HG03025 (cell line): Measurements from ENCODE around the gene FBXO21.
A peak's percentile ranks its signal among the peaks of the same experiment; 100 is the strongest.

Source experiments
- ATAC-seq: cut with Tn5 transposase; IDR thresholded peaks from one replicate; pipeline ENCODE4 v1.9.1; 2021; ENCODE audit warnings: mild to moderate bottlenecking, moderate library complexity; ENCODE audit not compliant: unreplicated experiment, low FRiP score

Gene FBXO21

DNA sequence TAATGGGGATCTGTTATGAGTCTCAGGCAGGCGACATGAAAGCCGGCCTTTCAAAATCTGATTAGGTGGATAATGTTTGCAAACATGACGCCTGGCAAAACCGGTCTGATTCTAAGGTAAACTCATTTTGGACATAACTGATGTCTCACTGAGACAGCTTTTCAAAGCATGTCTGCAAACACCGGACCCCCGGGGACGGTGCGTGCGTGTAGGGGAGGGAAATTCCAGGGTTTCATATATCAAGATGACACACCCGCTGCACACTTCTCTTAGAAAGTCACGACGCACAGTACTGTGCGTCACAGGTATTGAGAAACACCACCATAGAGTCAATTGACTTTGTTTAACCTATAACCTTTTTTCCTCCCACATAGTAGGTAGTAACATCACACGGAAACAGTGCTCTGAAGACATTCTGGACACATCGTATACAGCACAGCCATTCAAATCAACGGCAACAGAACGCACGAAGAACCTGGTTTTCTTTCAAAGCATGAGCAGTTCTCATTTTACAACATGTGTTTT, 47.2 kb downstream of the FBXO21 start:
- no peak for ATAC-seq

DNA sequence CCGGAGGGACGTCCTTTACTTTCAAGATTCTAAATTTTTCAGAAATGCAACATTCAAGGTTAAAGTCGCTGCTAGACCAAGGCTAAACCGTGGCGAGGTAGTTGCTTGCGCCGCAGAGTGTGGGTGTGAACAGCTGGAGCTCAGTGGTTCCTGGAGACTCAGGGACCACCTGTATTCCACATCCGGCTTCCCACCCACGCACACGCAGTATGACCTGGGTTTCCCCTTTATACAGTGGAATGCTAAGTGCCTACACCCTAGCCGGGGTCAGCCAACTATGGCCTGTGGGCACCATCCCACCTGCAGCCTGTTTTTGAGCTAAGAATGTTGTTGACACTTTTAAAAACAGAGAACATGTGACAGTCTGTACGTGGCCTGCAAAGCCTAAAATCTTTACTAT, 48.2 kb downstream of the FBXO21 start:
- peak; percentile 46 for ATAC-seq

DNA sequence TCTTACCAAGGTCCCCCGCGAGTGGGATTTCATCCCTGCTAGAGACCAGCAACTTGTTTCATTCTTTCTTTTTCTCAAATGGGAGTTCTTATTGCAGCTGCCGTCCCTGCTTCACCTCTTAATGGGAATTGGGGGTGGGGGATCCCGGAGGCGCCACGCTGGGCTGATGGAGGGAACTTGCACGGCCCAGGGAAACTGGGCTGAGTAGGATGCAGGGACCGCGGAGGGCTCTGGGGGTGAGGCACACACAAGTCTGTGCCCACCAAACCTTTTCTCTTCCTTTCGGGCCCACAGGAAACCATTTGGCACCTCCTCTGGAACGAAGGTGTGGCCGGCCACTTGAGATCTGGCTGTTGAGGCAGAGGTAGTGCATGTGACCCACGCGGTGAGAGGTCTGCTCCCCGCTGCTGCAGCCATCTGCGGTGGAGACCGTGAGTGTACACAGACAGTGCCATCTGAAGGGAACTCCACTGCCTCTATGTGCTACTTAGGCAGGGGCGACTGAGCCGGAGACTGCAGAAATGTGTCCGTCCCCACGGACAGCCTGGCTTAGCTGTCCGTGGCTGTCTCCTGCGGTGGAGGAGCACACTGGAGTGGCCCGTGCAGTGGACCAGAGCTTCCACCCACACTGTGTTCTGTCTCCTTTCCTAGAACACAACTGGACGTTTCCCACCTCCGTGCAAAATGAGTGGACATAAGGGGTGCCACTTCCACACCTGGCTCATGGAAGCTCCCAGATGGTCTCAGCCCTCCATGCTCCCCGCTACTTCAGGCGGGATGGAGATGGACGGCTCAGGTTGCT, 49.0 kb downstream of the FBXO21 start:
- no peak for ATAC-seq

DNA sequence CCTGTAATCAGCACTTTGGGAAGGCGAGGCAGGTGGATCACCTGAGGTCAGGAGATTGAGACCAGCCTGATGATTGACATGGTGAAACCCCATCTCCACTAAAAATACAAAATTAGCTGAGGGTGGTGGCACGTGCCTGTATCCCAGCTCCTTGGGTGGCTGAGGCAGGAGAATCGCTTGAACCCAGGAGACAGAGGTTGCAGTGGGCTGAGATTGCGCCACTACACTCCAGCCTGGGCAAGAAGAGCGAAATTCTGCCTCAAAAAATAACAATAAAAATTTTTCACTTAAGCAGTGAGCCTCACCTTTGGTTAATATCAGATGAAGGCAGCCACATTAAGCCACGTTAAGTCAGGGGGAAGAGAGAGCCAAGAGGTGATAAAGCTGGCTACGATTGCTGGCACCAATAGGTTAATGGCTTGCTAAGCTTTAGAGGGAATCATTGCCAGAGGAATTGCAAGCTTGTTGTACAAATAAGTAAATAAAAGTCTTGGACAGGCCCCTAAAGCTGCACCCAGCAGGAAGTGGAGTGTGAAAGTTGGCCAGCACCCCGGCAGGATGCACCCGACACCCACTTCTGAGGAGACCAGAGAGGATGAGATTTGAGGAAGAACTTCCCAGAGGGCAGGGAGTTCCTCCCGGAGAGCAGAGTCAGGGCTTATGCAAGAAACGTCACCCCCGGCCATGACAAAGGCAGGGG, 49.7 kb downstream of the FBXO21 start:
- no peak for ATAC-seq

DNA sequence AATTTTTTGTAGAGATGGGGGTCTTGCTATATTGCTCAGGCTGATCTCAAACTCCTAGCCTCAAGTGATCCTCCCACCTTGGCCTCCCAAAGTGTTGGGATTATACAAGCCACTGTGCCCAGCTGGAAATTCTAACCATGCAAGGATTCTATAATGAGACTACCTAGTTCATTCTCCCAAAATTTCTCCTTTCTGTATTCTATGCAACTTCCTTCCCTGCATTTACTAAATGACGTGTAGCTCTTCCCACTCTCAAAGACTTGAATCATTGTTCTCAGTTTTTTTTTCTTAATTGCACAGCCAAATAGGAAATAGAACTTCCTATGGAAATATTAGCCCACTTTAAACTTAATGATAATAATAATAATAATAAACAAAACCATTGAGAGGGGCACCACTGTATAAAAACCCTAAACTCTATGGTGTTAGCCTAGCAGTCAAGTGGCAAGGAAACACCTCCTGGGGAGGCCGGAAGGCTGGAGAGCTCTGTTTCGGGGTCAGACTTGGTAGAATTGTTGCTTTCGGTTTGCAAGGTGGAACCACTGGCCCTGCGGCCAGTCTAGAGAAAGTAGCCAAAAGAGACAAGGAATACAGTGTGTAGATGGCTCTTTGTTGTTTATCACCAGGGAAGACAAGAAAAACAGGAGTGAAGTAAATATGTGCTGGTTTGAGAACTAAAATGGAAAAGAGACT, 51.1 kb downstream of the FBXO21 start:
- ATAC-seq: no peak

DNA sequence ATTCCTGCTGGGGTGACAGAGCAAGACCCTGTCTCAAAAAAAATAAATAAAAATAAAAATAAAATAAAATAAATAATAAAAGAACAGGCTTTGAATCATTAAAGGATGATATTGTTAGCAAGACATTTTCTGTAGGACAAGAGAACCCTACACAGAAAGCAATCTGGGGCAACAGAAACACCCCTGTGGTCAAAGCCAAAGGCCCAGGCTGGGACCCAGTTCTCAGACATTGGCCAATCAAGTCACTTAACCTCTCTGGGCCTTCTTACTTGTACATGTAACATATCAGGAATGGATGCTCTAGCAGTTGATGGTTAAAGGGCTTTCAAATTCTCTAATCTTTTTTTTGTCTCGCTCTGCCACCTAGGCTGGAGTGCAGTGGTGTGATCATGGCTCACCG, 55.5 kb downstream of the FBXO21 start:
- no peak for ATAC-seq

DNA sequence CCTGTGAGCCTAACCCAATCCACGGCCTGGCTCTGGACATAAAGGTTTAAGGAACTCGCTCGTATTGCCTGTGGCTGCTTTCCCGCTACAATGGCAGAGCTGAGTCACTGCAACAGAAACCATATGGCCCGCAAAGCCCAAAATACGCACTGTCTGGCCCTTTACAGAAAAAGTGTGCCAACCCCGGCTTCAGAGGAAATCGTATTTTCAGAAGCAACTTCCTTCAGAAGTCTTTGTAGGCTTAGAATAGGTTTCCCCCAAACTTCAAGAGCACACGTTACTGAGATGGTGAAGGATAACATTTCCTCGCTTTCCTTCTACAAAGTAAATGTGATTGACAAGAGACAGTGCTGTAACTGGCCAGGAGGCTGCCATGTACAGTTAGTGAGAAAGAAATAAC, 56.2 kb downstream of the FBXO21 start:
- ATAC-seq: no peak

DNA sequence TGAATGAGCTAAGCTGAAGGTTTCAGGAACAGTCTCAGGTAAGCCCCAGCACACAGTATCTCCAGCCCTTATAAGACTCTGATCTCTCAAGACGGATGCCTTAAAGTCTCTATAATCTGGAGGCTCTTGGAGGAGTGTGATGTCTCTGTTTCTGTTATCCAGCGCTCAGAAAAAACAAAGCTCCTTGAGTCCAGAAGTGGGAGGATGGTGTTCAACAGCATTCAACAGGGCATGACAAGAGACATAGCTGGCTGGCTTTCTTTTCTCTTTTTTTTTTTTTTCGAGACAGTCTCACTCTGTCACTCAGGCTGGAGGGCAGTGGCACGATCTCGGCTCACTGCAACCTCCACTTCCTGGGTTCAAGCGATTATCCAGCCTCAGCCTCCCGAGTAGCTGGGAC, 59.5 kb downstream of the FBXO21 start:
- no peak for ATAC-seq

DNA sequence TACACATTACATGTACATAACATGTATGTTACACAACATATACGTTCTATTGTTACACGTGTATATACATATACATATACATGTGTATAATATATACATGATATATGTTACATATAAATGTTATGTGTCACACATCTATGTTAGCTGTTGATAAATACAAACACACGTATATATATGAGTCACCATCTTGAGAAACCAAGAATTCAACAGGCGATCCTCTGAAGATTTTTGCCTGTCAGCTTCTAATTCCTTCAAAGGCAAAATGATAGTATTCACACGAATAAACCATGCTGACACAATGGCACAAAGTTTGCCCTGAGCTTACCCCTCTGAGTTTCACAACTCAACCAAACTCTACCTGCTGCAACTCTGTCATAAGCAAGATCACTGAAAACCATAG, 60.9 kb downstream of the FBXO21 start:
- ATAC-seq: no peak

DNA sequence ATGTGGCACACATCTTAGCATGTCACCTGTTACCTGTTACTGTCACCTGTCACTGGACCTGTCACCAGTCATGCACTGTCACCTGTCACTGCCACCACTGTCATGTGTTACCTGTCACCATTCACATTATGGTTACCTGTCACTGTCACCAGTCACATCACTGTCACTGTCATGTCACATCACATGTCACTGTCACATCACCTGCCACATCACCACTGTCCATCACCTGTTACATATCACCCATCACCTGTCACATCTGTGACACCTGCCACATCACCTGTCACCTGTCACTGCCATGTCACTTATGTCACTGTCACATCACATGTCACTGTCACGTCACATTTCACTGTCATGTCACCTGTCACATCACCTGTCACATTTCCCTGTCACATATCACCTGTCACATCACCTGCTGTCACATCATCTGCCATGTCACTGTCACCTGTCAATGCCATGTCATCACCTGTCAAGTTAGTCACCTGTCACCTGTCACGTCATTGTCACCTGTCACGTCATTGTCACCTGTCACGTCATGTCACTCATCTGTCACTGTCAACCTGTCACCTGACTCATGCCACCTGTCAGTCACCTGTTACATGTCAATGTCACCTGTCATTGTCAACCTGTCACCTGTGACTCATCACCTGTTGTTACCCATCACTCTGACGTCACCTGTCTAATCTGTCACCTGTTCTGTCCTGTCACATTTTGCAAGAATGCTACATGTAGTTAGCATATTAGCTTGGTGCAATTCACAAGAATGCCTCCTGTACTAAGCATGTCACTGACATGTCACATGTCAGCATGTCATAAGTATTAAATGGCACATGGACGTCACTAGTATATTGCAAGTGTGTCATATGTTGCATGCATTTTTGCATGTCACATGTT, 62.1 kb downstream of the FBXO21 start:
- ATAC-seq: no peak

DNA sequence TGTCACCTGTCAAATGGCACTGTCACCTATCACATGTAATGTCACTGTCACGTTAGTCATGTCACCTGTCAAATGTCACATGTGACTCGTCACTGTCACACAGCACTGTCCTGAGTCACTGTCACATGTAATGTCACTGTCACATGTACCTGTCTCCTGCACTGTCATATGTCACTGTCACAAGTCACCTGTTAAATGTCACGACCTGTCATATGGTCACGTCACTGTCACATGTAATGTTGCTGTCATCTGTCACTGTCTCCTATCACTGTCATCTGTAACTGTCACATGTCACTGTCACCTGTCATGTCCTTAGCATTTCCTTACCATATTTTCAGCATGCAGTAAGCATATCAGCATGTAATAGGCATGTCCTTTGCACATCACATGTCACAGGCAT, 63.9 kb downstream of the FBXO21 start:
- no peak for ATAC-seq

DNA sequence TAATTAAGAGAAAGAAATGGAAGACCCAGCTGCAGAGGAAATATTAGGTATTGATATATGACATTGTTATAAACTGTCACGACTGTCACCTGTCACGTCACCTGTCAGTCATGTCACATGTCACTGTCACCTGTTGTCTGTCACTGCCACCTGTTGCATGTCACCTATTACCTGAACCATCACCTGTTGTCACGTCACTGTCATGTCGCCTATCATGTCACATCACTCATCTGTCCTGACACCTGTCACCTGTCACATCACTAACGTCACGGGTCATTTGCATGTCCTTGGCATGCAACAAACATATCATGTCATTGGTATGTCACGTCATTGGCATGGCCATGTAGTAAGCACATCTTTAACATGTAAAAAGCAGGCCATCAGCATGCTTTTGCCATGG, 64.5 kb downstream of the FBXO21 start:
- ATAC-seq: no peak

DNA sequence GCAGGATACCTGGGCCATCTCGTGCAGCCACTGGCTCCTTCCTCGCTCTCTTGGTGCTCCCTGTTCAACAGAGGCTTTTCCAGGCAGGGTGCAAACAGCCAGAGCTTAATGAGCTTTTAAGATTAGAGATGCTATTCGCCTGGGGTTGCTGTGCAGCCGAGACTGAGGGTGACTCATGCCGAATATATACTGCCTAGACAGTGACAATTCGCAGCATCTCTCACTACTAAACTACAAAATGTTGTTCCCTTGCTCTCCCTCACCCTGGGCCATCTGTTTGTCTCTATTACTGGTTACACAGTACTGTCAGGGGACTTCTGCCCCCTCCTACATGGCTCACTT, 65.0 kb downstream of the FBXO21 start:
- ATAC-seq: no peak

DNA sequence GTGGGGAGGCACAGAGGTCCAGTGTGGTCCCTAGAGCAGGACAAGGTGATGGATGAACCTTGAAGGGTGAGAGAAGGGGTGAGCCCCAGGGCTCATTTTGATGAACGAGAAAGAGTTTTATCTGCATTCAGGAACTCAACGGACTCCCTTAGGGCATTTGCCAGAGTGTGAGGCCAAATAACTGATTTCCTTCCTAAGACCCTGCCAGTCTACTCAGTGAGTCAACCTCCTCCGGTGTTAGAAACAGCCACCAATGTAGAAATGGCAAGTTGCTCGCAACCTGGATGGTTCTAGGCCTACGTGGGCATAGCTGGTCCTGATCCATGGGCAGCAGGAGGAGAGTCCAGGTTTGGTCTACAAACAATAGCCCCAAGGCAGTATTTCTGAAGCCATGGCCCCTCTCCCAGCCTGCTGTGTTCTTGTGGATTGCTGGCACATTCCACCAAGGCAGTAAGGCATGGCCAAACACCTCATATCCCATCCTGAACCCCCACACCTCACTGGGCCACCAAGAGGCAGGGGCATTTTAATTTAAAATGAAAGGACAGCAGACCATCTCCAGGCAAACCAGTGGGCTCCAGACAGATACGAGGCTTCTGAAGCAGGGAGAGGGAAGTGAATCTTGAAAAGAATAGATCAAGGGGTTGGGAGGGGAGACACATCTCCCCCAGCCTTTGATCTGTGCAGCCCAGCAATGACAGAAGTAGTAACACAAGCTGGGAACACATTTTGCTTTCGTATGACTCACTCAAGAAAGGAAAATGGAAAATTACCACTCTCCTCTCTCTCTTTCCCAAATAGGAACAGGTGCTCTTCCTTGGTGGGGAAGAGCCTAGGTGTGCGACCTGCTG, 65.6 kb downstream of the FBXO21 start:
- no peak for ATAC-seq

DNA sequence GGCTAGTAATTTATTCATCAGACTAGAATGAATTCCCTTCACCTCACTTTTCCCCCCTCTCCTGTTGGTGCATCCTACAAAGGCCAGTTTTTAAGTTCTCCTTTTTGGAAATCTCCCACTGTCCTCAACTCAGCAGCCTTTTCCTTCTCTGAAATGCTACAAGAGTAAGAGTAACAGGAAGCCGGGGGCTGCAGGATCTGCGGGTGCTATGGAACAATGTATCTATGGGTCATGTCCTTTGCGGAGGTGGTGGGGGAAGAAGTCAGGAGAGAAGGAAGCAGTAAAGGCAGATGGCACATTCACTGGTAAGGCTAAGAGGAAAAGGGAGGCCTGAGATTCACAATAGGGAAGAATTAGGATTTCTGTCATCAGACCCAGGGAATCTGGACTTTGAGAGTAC, 68.8 kb downstream of the FBXO21 start:
- ATAC-seq: no peak

DNA sequence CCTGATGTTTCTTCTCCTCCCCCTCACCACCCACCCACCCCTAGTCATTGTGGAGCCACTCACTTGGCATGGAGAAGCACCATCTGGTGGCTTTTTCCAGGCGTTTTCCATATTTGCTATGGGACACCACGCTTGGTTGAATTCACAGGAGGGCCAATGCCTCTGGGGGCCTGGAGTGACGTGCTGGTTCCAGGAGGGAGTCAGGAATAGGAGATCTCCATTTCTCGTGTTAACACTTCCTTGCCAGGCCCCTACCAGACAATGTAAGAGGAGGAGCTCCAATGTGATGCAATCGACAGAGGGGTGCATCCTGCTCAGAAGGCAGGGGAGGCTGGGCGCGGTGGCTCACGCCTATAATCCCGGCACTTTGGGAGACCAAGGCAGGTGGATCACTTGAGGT, 69.5 kb downstream of the FBXO21 start:
- ATAC-seq: no peak

DNA sequence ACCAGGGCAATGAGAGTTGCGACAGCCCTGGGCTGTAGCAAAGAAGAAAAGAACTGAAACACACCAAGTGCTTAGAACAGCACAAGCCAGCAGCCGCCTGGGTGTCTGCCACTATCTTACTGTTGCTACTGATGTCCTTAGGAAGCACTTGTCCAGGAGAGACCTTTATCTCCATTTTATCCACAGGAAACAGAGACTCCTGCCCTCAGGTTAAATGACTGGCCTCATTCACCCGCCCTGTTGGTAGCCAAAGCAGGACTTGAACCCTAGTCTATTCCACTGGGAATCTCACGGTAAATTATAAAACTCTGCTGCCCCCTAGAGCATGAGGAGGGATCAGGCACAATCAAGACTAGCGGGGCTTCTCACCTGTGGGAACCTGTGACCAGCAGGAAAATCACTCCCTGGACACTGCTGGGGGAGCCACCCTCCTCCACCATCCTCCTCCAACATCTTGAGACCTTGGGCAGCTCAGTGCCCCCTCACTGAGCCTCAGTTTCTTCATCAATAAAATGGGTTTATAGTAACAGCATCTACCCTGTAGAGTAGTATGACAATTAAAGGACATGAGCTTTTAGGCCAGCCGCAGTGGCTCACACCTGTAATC, 70.6 kb downstream of the FBXO21 start:
- no peak for ATAC-seq

DNA sequence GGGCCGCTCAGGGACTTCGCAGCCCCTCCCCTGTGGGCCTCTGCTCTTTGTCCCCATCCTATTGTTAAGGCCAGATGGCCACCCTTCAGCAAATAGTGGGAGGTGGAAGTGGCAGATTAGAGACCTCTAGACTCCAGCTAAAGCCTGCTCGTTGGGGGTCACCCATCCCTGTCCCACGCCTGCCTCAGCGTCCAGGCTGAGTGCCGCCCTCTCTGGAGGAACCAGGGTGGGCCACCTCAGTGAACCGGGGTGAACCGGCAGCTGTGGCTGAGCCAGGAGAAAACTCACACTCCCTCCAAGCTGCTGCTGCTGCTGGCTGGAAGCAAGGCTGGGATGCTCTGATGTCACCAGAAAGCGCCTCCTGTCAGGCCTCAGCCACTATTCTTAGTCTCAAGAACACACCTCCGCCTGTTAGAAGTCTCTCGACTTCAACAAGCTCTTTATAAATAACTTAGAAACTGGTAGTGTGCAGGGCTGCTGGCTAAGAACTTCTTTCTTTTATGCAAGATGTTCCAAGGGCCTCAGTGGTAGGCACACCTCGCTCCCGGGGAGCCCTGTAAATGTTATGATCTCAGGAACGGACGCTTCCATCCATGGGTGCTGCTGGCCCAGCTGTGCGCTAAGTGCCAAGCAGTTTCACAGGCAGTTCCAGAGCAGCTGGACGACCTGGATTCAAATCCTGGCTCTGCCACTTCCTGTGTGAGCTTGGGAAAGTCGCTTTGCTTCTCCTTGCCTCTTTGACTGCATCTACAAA, 71.3 kb downstream of the FBXO21 start:
- no peak for ATAC-seq

DNA sequence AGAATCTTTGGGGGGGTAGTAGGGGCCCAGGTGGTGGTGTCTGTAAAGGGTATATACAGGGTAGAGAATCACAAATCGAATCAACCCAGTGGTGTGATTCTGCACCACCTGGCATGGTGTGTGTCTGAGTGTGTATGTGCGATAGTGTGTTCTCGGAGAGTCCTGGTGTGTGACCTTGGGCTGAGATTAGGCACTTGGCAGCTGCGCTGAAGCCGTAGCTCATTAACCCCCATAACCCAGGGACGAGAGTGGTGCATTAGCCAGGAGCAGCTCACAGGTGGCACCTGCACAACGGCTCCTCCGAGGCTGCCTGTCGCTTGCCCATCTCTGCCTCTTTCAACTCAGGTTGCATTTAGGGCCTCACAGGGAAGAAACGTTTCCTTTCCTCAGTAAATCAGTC, 75.5 kb downstream of the FBXO21 start:
- no peak for ATAC-seq
